HG02588 (cell line): ENCODE measurements around the gene TERT.

ENCODE experiments used
- ATAC-seq: cut with Tn5 transposase; IDR thresholded peaks from one replicate; pipeline ENCODE4 v1.9.1; 2021; ENCODE audit warnings: mild to moderate bottlenecking, moderate library complexity; ENCODE audit not compliant: unreplicated experiment

Gene TERT

GRCh38 chr5:1319436-1320256 is 24.8 kb upstream of the TERT start:
- ATAC-seq, result no peak

- no peak for ATAC-seq
These were observed 23.9 kb upstream of the TERT start for GRCh38 chr5:1318659-1319251.

GRCh38 chr5:1317921-1318565 is 23.2 kb upstream of the TERT start:
- no peak for ATAC-seq

GRCh38 chr5:1316588-1317340 is 21.9 kb upstream of the TERT start:
- ATAC-seq, result no peak

- peak; percentile 53 for ATAC-seq
These were observed 21.1 kb upstream of the TERT start for GRCh38 chr5:1315709-1316587.

- ATAC-seq, result no peak
These were observed 20.3 kb upstream of the TERT start for GRCh38 chr5:1315018-1315708.

DNA sequence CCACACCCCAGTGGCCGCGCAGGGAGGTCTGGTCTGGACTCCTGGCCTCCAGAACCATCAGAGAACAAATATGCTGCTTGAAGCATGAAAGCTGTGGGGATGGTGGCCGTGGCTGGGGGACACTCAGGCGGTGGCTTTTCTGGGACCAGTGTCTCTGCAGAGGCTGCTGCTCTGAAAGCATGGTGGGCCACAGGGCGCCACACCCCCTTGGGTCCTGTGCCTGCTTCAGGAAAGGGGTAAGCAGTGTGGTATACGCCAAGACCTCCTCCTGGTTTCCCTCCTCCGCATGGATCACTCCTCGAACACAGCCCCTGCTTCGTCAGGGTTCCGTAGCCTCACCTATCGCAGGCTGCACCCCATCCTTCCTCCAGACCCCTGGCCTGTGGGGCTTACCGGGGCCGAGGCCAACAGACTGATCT is 19.7 kb upstream of the TERT start:
- no peak for ATAC-seq

GRCh38 chr5:1312993-1313833 is 18.3 kb upstream of the TERT start:
- peak; percentile 67 for ATAC-seq

DNA sequence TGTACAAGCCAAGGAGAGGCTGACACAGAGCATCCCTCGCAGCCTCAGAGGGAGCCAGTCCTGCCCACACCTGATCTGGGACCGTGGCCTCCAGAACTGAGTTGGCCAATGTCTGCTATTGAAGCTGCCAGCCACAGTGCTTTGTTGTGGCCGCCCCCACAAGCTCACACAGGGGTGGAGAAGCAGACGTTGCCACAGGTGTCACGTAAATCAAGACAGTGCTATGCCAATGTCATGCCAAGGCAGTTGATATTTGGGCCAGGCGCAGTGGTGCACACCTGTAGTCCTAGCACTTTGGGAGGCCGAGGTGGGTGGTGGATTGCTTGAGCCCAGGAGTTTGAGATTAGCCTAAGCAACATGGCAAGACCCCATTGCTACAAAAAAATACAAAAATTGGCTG is 17.3 kb upstream of the TERT start:
- no peak for ATAC-seq

DNA sequence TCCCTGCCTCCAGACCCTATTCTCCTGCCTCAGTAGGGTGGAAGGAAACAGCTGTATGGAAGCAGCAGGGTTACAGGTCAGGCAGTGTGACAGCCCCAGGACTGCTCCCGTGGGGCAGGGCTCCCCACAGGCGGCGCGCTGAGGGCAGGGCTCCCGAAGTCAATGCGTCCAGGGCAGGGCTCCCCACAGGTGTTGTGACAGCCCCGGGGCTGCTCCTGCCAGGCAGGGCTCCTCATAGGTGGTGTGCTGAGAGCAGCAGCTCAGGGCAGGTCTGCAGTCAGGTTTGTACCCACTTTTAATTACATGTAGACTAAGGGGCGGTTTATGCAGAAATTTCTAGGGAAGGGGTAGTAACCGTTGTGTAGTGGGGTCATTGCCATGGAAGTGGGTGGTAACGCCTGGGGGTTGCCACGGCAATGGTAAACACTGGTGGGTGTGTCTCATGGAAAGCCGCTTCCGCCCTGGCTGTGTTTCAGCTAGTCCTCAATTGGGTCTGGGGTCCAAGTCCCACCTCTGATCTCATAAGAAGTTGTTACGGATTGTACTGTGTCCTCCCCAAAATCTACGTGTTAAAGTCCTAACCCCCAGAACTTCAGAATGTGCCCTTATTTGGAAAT is 16.7 kb upstream of the TERT start:
- ATAC-seq, result no peak

GRCh38 chr5:1310118-1310517 is 15.2 kb upstream of the TERT start:
- ATAC-seq, result no peak

- ATAC-seq, result no peak
These were observed 9.2 kb upstream of the TERT start for GRCh38 chr5:1304033-1304432.

GRCh38 chr5:1302258-1302657 is 7.4 kb upstream of the TERT start:
- ATAC-seq, result no peak

DNA sequence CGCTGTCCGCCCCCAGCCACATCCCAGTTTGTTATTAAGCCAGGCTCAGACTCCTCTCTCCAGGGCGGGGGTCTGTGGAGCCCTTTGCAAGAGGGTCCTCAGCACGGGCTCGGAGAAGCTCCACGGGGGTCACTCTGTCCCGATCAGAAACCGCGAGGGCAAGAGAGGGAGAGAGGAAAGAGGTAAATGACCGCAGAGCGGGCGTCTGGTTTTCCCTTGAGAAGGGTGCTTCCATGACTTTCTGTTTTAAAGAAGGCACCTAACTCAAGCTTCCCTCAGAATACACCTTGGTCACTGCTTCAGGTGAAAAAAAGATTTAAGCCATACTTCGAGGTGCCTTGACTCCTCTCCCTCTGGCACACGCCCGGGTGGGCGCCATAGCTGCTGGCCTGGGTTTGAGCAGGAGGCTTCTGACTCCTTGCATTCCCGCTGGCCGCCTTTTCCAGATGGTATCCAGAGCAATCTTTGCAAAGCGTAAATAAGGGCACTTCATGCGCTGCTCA is 5.8 kb upstream of the TERT start:
- ATAC-seq, result no peak

- no peak for ATAC-seq
These were observed 5.1 kb upstream of the TERT start for GRCh38 chr5:1299961-1300360.

DNA sequence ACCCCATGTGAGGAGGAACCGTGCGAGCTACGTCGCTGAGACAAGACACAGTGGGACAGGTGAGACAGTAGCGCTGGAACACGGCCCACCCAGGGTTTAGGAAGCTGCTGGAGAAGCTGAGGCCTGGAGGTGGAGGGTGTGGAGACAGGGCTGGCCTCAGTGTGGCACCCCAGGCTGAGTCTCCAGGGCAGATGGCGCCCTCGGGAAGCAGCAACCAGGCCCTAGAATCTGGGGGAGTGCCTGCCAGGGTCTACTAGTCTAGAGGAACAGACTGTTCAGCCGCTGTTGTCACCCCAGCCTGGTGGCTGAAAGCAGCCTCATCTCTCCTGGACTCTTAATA is 4.6 kb upstream of the TERT start:
- ATAC-seq, result no peak

- no peak for ATAC-seq
These were observed 4.0 kb upstream of the TERT start for GRCh38 chr5:1298723-1299510.
